Middle frontal gyrus (tissue), 1 donor: Measurements from ENCODE around the gene C16orf74.

Source experiments
- DNase-seq: peaks from one replicate; pipeline ENCODE4 v3.0.0-alpha.2; 2015; ENCODE audit warnings: low spot score; ENCODE audit errors: extremely low spot score

The C16orf74 gene

DNA sequence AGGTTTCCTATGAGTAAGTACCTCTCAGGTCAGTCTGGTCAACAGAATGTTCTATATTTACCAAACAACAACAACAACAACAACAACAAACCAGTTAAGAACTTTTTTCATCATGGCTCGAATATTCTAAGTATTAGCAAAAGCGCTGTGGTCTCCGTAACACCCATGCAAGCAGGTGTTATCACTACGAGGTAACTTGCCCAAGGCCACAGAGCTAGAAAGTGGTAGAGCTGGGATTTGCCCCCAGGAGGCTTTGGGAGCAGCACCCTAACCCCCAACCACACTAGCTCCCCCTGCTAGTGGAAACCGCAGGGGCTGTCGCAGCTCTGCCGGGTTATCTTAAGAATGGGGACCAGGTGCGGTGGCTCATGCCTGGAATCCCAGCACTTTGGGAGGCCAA, 23.9 kb upstream of the C16orf74 start:
- no peak for DNase-seq

DNA sequence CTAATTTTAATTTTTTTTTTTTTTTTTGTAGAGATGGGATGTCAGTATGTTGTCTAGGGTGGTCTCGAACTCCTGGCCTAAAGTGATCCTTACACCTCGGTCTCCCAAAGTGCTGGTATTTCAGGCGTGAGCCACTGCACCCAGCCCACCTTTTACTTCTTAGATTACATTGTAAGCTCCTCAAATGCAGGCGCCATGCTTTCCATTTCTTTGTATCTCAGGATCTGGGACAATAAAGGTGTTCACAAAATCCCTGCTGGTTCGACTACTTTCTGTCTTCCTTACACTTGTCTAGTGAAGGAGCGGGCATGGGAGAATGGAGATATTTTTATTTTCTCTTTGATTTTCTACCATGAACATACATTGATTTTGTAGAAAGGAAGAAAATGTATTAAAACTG, 23.2 kb upstream of the C16orf74 start:
- DNase-seq = no peak

DNA sequence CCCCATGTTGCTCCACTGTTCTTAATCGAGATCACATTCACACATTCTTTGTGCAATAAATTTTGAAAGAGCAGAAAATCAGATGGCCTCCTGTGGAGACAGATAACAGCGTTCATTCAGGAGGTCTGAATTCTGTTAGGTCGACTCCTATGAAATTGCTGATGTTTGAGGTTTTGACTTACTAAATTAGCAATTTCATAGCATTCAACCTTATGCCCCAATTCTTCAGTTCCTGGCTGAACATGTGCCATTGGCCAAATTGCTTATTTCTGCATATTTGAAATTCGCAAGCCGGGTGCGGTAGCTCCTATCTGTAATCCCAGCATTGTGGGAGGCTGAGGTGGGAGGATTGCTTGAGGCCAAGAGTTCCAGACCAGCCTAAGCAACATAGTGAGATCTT, 22.1 kb upstream of the C16orf74 start:
- no peak for DNase-seq

DNA sequence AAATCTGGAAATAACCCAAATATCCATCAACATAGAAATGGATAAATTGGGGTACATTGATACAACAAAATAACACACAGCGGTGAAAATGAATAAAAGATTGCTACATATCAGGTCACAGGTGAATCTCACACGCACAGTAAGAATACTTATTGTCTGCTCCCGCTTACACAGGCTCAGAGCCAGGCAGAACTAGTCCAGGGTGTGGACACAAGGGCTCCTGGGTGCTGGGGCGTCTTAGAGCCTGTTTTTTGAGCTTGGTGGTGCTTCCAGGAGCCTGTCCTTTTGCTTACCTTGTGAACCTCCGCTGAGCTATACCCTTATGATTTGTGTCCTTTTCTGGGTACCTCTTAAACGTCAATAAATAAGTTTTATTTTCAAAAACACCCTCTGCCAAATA, 19.8 kb upstream of the C16orf74 start:
- DNase-seq = no peak

DNA sequence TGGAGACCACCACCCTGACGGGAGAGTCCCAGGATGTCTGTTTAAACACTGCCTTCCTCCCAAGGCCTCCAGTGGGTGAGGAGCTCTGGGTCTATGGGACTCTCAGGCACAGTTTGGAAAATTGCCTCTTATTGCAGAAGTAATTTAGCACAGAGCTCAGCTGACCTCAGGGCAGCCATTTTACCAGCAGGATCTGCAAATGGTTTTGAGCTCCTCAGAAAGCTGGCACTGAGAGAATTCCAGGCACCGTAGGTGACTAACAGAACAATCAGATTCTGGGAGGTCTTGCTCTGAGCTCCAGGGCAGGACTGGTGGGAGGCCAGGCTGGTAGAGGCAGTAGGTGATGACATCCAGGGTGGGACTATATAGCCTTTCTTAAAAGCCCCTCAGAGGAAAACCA, 17.3 kb upstream of the C16orf74 start:
- no peak for DNase-seq

DNA sequence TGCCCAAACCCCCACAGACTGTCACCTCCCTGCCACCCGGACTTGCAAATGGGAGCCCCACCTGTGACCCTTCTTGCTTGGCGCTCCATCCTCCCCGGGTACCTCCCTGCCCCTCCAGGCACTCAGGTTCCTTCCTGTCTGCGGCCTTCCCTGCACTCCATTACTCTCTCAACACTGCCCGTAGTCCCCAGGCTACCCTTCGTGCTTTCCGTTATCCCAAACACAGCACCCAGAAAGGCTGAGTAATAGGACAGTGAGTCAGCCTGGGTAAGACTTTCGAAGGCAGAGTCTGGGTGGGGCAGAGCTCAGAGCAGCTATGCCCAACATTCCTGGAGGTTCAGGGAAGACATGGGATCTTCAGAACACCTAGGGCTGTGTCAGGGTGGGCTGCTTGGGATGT, 16.6 kb upstream of the C16orf74 start:
- DNase-seq = no peak

DNA sequence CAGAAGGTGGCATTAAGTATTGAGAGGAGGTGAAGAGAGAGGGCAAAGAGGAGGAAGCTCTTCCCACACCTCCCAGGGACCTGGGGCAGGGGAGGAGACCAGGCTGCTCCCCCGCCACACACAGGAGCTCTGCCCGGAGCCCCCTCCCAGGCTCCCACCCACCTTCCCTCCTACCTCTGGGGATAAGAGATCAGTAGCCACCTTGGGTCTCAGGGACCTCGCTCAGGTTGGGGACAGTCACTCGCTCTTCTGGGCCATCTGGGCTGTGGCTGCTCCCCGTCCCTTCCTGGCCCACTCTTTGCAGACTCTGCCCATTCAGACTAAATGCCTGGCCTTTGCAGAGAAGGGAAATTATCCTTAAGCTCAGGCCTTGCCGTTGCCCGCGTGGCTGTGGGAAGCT, 14.9 kb upstream of the C16orf74 start:
- DNase-seq = no peak

DNA sequence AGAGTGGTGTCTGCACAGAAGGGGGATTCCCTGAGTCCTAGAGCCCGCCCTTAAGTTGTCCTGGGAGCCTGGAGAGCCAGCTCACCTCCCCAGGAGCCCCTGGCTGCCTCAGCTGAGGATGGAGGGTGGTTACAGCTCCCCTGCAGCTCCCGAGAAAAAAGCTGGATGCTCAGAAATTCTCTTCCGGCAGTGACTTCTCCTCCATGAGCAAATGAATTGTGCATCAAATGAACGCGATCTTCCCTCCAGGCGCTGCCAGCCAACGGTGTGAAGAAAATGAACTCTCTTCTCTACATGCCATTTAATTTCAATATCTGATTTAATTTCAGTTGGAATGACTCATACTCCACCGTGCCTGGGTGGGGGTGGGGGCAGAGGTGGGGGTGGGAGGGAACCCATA, 14.3 kb upstream of the C16orf74 start:
- DNase-seq = no peak

DNA sequence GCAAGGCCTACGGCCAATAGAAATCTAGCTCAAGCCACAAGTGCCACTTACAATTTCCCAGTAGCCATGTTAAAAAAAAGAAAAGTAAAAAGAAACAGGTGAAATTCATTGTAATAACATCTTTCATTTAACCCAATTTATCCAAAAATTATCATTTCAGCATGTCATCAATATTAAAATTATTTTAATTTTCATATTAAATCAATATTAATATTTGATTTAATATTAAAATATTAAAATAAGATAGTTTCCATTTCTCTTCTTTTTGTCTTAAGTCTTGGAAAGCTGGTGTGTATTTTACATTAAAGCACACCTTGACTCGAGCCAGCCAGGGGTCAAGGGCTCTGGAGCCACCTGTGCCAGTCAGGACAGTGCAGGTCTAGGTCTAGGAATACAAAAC, 12.7 kb upstream of the C16orf74 start:
- no peak for DNase-seq

DNA sequence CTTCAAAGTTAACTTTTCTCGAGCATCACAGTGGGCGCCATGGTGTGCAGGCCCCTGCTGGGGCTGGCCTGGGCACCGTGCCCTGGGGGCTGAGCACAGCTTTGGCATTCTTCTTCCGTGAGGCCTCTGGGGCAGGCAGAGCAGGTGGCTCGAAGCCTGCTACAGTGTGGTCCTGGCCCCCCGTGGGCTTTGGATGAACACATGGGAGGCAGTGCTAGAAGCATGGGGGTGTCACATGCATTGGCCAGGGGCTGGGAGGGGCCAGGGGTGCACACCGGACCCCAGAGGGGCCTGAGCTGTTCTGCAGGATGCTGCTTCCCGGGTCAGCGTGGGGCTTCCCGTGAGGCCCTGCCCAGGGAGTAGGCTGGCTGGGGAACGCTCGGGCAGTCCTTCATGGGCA, 12.1 kb upstream of the C16orf74 start:
- no peak for DNase-seq

DNA sequence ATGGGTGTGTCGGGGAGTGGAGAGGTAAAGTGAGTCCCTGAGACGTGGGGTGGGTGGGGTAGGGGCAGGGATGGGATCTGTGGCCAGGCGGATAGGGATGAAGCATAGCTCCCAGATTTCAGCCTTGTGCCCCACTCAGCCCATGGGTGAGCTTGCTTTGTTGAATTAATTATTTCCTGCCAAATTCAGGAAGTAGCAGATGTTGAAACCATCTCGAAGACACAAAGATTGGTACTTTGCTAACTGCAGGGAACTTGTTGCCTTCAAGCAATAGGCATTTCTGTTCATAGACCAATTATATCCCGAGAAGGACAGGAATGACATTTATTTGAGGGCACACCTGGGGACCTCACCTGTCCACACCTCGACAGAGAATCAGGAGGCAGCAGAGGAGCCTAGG, 11.0 kb upstream of the C16orf74 start:
- no peak for DNase-seq

DNA sequence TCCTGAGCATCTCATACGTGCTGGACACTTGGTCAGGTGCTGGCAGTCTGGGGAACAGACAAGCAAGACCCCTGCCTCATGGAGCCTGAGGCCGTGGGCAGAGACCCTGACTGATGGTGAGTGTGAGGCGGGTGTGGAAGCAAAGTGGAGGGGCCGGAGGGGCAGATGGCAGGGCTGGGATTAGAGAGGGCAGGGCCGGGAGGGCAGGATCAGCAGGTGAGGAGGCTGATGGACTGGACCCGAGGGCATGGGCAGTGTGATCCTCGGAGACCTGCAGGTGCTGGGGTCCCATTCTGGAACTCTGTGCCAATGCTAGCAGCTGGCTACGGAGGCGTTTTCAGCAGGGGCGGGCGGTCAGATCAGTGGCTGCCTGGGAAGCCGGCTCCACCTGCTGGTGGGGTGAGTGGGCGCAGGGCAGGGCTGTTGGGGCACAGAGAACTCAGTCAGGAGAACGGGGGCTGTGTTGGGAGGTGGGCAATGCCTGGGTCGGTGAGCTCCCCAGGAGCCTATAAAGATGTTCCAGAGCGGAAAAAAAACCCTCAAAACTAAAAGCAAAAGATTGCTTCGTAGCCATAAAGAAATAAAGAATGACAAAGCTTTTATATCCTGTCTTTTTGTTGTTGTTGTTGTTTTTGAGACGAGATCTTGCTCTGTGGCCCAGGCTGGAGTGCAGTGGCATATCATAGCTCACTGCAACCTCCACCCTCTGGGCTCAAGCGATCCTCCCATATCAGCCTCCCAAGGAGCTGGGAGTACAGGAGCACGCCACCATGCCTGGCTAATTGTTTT, 8.9 kb upstream of the C16orf74 start:
- no peak for DNase-seq

DNA sequence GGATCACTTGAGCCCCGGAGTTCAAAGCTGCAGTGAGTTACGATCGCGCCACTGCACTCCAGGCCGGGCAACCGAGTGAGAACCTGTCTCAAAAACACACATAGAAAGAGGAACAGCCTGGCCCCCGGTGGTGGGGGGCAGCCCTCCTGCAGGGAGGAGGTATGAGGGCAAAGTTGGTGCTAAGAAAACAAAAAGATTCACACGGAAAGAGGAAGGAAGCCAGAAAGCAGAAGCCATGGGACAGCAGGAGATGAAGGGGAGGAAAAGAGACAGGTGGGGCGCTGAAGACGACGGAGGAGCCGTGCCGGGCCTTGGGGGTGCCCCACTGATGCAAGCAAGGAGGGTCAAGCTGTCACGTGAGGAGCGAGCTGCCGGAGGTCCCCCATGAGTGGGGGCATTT, 8.2 kb upstream of the C16orf74 start:
- DNase-seq = no peak

DNA sequence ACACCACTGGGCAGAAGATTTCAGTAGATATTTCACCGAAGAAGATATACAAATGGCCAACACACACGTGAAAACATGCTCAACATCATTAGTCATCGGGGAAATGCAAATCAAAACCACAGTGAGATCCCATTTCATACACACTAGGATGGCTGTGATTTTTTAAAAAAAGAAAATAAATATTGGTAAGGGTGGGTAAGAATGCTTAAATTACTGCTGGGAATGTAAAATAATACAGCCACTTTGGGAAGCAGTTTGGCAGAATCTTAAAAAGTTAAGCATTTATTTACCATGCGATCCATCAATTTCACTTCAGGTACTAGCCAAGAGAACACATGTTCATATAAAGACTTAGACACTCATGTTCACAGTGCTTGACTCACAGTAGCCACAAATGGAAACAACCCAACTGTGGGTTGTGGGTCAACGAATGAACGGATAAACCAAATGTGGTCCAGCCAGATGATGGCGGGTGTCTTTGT, 6.5 kb upstream of the C16orf74 start:
- no peak for DNase-seq

DNA sequence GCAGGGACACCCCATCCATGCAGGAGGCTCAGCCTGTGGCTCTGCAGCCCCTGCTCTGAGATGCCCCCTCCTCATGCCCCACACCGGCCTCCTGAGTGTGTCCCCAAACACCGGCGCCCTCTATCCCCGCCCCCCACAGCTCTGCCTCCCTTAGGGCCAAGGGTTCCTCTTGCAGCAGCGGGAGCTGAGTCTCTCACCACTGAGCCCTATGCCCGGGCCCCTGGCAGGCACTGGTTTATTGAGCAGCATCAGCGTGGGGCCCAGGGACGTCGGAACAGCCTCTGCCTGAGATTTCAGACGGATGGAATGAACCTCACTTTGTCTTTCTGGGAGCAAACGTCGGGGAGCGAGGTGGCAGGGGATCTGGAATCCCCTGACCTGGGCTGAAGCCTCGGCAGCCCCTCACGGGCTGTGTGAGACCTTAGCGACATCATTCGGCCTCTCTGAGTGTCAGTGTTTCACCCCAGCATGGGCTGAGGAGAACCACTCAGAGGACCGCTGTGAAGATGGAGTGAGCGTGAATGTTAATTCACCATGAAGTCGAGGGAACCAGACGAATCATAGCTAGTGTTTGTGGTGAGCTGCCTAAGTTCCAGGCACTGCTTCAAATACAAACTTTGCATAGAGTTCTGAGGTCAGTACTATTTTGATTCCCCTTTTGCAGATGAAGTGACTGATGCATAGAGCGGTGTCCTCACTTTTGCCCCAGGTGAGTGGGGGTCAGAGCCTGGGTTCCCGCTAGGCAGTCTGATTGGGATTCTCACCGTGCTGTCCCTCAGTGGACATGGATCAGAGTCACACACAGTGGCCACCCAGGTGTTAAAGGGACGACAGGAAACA, 5.3 kb upstream of the C16orf74 start:
- DNase-seq = no peak

DNA sequence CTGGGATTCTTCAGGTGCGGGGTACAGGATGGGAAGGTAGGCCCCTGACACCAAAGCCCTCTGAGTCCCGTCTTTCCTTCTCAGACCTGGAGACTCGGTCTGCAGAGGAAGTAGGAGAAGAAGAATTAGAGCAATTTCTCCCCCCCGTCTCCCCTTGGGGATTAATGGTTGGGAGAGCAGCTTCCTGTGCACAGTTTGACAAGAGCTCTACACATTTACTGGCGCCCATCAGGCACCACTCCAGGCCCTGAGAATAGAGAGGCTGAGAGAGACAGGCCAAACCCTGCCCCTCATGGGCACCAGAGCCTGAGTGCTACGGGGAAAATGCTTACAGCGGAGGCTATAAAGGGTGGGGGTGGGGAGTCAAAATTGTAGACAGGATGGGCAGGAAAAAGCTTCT, 3.5 kb upstream of the C16orf74 start:
- DNase-seq = no peak

DNA sequence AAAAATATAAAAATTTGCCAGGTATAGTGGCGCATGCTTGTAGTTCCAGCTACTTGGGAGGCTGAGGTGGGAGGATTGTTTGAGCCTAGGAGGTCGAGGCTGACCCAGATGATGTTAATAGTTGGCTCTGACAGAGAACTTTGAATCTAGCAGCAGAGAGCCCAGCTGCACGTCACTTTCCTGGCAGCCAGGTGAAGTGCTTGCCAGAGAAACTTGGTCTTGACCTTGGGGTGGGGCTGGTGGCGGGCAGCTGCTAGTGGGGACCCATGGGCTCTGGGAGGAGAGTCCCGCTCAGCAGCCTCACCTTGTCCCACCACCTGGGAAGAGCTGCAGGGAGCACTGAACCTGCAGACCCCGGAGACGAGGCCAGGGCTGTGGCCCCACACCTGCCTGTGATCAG, 3.1 kb upstream of the C16orf74 start:
- DNase-seq = no peak

DNA sequence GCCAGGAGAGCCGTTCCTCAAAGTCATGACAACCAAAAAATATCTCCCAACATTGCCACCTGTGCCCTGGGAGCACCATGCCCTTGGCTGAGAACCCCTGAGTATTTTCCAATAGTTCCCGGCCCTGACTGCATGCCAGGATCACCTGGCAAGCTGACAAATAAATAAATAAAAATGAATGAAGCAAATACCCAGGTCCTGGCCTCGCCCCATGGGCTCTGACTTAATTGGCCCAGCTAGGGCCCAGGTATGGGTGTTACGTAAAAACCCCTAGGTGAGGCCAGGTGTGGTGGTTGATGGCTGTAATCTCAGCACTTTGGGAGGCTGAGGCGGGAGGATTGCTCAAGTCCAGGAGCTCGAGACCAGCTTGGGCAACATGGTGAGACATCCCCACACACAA, 2.7 kb upstream of the C16orf74 start:
- DNase-seq = no peak

DNA sequence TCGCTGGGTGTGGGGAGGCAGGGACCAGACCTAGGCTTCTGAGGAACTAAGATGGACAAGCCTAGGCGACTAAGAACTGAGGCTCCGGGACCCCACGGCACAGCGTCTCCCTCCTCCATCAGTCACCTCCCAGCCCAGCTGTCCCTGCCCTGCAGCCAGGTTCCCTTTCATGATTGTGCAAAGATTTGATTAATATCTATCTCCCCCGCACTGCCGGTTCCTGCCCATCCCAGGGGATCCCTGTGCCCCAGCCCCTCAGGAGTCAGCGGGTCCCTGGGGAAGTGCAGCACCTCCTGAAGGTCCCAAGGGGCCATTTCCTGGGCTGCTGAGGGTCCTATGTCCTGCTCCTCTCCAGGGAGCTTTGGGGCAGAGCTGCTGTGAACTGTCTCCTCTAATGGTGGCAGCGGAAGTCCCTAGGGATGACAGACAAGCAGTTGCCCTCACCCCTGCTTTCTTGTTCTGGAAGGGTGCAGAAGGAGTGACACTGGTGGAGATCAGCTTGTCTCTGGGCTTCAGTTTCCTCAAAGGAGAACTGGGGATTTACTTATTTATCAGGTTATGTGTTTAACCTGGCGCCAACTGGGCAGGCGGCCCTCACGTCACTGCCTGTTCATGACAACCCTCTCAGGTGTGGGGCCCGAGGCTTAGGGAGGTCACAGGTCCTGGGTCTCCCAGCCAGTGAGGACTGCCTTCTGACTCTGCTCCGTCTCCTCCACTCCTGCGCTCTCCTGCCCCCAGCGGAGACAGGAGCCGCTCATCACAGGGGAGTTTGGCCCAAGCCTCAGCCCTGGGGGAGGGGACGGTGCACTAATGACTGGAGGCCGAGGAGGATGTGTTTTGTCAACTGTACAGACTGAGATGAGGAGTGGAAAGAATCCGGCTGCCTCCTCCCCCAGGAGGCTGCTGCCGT, 1.9 kb upstream of the C16orf74 start:
- DNase-seq = no peak

DNA sequence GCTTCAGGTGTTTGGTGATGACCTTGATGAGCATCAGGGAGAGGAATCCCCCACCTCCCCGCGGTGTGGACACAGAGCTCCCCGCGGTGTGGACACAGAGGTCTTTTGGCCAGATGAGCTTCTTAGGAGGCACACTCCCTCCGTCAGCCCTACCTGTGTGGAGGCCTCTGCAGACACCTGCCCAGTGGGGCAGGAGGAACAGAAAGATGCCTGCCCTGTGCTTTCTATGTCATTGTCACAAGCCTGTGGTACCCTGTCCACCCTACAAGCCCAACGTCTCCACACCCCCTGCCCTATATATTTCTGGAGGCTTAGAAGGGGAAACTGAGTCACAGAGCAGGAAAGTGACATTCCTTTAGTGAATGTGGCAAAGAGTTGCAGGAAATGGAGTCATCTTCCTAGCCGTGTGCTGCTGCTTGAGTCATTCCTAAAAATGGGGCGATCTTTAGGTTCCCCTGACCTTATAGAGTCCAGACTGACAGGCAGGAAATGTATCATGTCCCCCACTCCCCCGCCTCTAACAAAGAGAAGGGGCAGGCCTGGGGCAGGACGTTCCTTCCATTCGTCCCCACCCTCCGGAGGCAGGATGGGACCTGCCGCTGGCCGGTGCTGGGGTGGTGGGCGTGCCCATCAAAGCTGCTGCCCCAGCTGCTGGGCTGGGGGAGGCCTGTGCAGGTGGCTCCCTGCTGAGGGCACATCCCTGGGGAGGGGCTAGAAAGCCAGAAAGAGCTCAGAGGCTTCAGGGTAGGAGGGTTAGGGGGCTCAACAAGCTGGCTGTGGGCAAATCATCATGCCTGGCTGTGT, 1.0 kb upstream of the C16orf74 start:
- no peak for DNase-seq
